CD4-positive, alpha-beta T cell treated with Interleukin-2 at 100 ng/mL for 4 hours (primary cell): ENCODE results near the gene METTL9.
"Not testable (repeated sequence)": the region's sequence is repeated elsewhere in the genome, so short reads cannot be mapped to it uniquely, and the experiment has no call there.

ENCODE experiments used
- DNase-seq: peaks from one replicate; pipeline ENCODE4 v3.0.0-alpha.2; 2020; ENCODE audit warnings: low spot score

METTL9 gene

GRCh38 chr16:21637032-21637968 lies 37.9 kb downstream of the METTL9 start:
- no peak for DNase-seq

- peak; percentile 51 for DNase-seq
These were observed 39.2 kb downstream of the METTL9 start for GRCh38 chr16:21638573-21638975.

- no peak for DNase-seq
These were observed 40.1 kb downstream of the METTL9 start for GRCh38 chr16:21639493-21639892.

GRCh38 chr16:21641916-21642315 lies 42.5 kb downstream of the METTL9 start:
- no peak for DNase-seq

DNA sequence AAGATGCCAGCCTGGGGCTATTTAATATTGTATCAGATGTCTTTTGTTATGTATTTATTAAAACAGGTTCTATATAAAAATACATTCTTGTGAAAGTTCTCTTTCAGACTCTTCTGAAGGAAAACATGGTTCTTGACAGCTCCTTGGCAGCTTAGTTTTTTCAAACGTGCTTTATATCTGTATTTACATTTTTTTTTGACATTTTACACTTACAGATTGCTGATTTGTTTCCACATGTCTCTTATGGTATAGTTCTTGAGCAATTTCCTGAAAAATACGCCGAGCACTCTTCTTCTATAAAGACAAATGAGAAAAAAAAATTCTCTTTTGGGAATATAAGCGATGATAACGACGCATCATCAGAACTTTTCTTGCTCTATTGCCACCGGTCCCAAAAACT lies 43.5 kb downstream of the METTL9 start:
- DNase-seq, result no peak

DNA sequence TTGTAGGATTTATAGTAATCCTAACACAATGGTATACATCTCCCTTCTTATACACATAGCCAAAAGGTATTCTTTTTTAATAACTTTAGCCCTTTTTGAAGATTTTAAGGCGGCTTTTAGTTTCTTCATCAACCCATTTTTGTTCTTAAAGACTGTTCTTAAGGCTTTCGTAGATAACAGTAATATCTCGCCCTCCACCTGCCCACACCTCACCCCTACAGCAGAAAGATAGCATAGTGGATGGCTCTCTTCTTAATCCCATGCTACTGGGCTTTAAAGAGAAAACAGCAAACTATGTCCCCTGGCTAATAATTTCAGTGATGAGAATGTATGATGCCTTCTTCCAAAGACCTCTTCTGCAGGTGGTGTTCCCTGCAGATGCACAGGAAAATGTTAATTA lies 44.4 kb downstream of the METTL9 start:
- DNase-seq, result no peak

DNA sequence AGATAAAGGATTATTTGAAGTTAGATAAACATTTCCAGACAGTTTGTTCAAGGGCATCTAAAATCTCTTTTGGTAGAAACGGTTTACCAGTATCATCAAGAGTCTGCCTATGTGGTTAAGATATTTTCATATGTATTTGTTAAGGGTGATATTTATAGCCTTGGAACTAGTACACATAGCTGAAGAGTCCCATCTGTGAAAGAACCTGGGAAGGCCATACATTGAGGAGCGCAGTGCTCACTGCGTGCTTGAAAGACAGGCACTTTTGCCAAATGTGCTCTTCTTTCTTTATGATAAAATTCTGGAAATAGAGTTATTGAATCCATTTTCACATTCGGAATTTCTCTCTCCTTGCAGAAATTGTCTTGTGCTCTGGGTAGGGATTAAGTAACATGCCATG lies 45.3 kb downstream of the METTL9 start:
- DNase-seq, result no peak

GRCh38 chr16:21645261-21645721 lies 45.9 kb downstream of the METTL9 start:
- DNase-seq, result peak; percentile 56

DNA sequence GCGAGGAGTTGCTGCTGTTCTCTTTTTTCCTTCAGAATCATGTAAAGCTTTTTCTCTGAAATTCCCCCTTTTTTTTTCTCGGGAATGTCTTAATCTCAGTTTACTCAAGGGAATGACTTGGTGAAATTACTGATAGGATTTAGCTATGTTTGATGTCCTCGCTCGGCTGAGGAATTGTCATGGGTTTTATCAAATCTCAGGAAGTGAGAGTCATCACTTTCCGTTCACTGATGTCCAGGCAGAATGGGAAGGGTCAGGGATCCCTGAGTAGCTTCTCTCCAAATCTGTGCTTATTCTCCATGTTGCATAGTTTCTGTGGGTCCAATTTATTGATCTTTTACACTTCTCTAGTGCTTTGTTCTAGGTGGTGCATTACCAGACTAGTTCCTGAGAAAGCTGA lies 46.7 kb downstream of the METTL9 start:
- DNase-seq, result no peak

DNA sequence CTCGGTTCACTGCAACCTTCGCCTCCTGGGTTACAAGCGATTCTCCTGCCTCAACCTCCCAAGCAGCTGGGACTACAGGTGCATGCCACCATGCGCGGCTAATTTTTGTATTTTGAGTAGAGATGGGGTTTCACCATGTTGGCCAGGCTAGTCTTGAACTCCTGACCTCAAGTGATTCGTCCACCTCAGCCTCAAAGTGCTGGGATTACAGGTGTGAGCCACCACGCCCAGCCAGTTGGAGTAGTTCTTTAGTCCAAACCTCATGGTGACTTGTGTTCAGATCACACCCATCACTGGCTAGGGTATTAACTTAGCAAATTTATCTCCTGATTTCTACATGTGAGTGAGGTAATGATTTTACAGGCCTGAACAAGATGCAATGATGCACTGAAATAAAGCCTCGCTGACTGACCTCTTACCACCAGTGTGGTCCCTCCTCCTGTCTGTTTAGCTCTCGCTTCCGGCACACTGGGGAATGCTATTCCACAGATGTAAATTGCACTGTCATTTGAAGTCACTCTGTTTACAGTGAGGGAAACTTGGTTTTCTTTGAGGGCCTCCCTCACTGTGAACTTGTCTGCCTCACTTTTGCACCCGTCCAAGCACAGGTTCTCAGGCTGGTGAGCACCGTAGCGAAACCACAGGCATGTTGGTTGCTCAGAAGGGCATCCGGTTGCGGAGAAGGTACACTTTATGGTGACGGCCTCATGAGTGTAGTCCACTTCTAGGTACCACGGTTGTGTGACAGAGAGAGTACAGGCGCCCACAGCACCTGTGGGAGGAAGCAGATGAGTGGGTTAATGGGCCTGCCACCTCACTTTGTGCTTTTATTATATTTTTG lies 47.6 kb downstream of the METTL9 start:
- DNase-seq, result peak; percentile 90

DNA sequence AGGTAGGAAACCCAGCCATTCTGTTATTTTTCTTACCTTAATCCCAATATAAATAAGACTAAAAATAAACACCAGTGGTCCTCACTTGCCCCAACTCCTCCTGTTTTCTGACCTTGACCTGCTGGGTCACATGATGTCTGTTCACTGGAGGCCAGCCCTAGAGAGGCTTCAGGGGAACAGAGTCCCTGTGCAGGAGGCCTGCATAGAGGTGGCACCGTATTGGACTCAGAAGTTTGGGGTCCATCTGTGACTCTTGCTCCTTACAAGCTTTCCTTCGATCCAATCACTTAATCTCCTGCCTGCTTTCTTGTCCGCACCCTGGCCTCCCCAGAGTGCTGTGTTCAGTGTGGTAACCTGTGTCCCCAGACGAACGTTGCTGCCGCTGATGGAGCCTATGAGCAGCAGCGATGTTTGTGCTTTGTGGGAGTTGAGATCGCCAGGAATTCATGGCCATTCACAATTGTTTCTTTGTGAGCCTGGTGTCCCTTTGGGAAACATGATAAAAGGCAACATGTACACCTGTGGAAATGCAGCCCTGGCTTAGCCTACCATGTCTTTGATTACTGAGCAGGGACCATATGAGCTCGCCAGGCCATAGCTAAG lies 48.3 kb downstream of the METTL9 start:
- no peak for DNase-seq

GRCh38 chr16:21649826-21650406 lies 50.5 kb downstream of the METTL9 start:
- not testable (repeated sequence) for DNase-seq

GRCh38 chr16:21650521-21650920 lies 51.1 kb downstream of the METTL9 start:
- DNase-seq, result no peak

GRCh38 chr16:21651515-21651914 lies 52.1 kb downstream of the METTL9 start:
- DNase-seq, result no peak

DNA sequence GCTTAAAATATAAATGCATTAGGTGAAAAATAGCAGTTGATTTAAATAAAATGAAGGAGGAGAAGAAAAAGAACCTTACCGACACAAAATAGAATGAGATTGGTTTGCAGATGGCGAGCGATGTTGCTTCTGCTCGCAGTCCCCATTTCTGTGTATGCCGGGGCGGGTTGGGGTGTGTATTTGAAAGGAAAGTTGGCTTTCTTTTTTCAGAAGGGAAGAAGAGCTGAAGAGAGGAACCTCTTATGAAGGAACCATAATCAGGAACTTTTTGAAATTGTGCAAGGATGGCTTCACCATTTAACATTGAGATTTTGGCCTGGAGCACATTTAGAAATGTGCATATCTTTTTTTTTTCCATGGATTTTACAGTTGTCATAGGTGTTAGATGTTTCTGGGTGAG lies 53.1 kb downstream of the METTL9 start, which contains the start of gene IGSF6:
Gene IGSF6 (minus strand): TSS at position 156 of the 400 bp plus-strand sequence. CDS start 10 bp downstream, at position 146.
- no peak for DNase-seq

DNA sequence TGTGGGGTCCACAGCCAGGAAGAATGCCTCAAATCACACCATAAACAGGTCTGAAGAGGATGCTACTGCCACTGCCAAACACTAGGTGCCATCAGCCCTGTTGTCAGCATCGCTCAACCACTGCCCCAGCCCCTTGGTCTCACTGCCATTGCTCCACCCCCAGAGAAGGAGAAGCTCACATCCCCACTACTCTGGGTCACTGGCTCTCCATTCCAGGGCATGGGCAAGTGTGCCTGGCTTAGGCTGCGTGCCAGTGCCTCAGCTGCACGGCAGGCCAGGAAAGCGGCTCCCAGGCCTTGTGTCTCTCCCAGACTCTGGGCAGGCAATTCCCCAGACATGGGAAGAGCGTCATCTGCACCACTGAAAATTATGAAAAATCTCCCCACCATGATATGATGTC lies 54.2 kb downstream of the METTL9 start:
- no peak for DNase-seq

- no peak for DNase-seq
These were observed 55.1 kb downstream of the METTL9 start for GRCh38 chr16:21654466-21654865.

- no peak for DNase-seq
These were observed 55.5 kb downstream of the METTL9 start for GRCh38 chr16:21654881-21655280.

DNA sequence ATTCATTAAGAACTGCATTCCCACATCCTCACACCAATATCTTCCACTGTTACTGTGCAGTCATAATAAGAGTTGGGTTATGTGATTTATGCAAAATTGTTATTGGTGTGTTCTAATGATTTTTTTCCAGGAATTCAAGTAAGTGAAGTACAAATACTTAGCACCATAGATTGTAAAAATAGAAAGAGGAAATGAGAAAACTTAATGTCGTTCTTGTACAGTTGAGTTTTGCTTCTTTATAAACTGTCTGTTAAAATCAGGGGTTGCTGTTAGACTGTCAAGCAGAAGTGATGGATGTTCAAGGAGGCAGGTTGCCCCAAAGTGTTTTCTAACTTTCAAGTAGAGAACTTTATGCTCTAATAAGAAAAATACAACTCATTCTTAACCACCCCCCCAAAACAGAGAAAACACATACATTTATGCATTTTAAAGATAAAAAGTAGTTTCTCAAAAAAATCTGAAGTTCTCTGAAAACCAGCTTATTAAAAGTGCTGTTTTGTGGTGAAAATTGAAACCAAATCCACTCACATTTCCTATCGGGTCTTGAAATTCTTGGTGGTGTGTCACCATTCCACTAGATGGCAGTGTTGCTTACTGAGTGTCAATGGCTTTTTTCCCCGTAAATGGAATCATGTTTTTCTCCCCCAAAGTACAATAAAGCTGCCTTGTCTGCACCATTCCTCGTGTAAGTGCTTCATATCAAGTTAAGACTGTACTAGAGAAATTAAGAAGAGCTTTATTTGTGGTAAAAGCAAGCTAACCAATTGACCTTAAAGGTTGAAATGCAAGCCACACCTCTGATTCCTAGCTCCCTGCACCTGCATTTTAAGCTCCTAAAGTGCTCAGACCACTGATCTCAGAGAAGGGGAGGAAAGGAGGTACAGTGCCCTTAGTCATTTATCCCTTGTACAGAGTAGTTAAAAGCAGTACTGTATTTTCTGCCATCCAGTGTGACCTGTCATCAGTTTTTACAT lies 57.7 kb downstream of the METTL9 start:
- peak; percentile 75 for DNase-seq

- DNase-seq, result no peak
These were observed 59.7 kb downstream of the METTL9 start for GRCh38 chr16:21659124-21659523.
